ENCODE data around the gene DTWD1.

GRCh38 chr15:49645941-49646340 is 25.1 kb downstream of the DTWD1 start:
- TF ChIP-seq YY1 (IDR thresholded peaks at IDR 0.05; ENCODE audit: insufficient read depth, insufficient read length), result no peak
- TF ChIP-seq ZNF274 (IDR thresholded peaks at IDR 0.05; ENCODE audit: low read depth, low read length), result no peak

Measured in NT2/D1 (cell line).